Muscle layer of duodenum (tissue), 2 donors: ENCODE data around the gene SERPINB8.
A peak's percentile ranks its signal among the peaks of the same experiment; 100 is the strongest.
"Not testable (repeated sequence)": the region's sequence is repeated elsewhere in the genome, so short reads cannot be mapped to it uniquely, and the experiment has no call there.

Experiments
- H3K27ac ChIP-seq: one replicate; pipeline ENCODE4 v1.7.0; 2013; ENCODE audit warnings: mild to moderate bottlenecking, low read length
- H3K27me3 ChIP-seq: one replicate; pipeline ENCODE4 v1.7.0; 2013; ENCODE audit warnings: low read depth, mild to moderate bottlenecking, control low read depth, low read length
- H3K36me3 ChIP-seq, 2 donors: one replicate each; pipeline ENCODE4 v1.7.0; 2013; ENCODE audit warnings: low read length in 2 of 2, control low read depth in 1 of 2, mild to moderate bottlenecking in 1 of 2; ENCODE audit not compliant: insufficient read depth in 2 of 2, control insufficient read depth in 1 of 2
- H3K4me1 ChIP-seq, 2 donors: one replicate each; pipeline ENCODE4 v1.7.0; 2013; ENCODE audit warnings: low read length in 2 of 2, mild to moderate bottlenecking in 2 of 2, control low read depth in 1 of 2, moderate library complexity in 1 of 2; ENCODE audit not compliant: insufficient read depth in 2 of 2, control insufficient read depth in 1 of 2
- H3K4me3 ChIP-seq, 2 donors: one replicate each; pipeline ENCODE4 v1.7.0; 2013; ENCODE audit warnings: low read length in 2 of 2, low read depth in 1 of 2, mild to moderate bottlenecking in 1 of 2
- H3K9me3 ChIP-seq, 2 donors: one replicate each; pipeline ENCODE4 v1.7.0; 2013; ENCODE audit warnings: low read length in 2 of 2, control low read depth in 1 of 2, mild to moderate bottlenecking in 1 of 2; ENCODE audit not compliant: control insufficient read depth in 1 of 2
- donor health status: healthy.

Gene SERPINB8, protein sequence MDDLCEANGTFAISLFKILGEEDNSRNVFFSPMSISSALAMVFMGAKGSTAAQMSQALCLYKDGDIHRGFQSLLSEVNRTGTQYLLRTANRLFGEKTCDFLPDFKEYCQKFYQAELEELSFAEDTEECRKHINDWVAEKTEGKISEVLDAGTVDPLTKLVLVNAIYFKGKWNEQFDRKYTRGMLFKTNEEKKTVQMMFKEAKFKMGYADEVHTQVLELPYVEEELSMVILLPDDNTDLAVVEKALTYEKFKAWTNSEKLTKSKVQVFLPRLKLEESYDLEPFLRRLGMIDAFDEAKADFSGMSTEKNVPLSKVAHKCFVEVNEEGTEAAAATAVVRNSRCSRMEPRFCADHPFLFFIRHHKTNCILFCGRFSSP

DNA sequence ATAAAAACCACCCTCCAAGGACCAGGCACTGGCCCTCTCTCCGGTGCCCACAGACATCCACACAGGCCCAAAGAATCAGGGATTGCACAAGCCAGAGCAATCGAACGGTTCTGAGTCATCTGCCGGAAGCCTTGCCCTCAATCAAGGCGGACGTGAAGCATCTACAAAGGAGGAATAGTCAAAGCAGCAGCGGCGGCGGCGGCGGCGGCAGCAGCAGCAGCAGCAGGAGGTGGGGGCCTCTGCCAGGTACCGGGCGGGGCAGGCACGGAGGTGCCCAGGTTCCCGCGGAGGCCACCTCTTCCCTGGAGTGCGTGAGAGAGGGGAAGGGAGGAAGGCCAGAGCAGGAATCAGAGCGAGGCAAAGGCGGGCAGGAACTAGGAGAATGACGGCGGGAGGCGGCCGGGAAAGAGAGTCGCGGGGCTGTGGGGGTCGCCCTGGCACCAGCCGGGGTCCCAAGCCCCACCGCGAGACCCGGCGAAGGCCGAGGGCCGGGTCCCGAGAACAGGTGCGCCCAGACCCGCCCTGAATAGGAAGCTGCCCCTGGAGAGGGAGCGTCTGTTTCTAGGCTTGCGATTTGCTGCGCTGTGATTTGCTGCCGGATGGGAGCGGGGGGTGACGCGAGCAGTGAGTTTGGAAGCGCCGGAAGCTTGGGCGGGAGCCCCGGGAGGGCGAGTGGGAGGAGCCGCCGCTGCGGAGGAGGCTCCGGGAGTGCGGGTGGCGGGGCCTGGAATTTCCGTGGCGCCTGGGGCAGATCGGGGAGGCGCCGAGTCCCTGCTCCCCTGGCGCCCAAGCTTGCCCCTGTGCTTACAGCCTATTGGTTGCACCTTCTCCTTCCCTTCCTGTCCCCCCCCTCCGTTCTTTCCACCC lies at the start of gene SERPINB8:
Gene SERPINB8 (plus strand): TSS at position 140 of the 867 bp plus-strand sequence. CDS start 8,228 bp downstream, outside the sequence.
- Histone ChIP-seq H3K9me3 (no peaks in the 10 kb centered on the region), H3K36me3 (no peaks in the 10 kb centered on the region), H3K27ac (peak within 1 kb of the TSS; percentile 78), H3K4me1 (peaks cover 4 to 8% of the 10 kb centered on the region in 2 donors), H3K4me3 (peak within 1 kb of the TSS; percentile 60 to 67), H3K27me3 (no peaks in the 10 kb centered on the region)

DNA sequence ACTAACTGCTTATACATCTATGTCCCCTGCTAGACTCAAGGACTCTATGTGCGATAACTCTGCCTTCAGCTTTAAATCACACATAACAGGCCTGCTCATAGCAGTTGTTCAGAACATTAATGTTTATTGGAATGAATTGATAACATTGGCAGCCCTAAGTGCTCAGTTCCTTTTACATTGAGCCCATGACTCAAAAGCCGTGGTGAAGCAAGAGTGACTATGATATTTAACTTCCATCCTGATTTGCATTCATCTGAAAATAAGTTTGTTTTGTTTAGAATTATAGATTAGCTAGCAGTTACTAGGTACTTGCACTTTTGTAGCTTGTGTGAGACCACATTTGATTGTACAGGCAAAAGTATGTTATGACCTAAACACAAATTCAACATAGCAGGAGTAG lies 47.8 kb upstream of the SERPINB8 start:
- Histone ChIP-seq H3K27me3 (no peaks in the 10 kb centered on the region), H3K4me3 (no peak overlapping the region), H3K36me3 (no peaks in the 10 kb centered on the region), H3K4me1 (no peaks in the 10 kb centered on the region), H3K9me3 (no peaks in the 10 kb centered on the region), H3K27ac (no peak overlapping the region)

DNA sequence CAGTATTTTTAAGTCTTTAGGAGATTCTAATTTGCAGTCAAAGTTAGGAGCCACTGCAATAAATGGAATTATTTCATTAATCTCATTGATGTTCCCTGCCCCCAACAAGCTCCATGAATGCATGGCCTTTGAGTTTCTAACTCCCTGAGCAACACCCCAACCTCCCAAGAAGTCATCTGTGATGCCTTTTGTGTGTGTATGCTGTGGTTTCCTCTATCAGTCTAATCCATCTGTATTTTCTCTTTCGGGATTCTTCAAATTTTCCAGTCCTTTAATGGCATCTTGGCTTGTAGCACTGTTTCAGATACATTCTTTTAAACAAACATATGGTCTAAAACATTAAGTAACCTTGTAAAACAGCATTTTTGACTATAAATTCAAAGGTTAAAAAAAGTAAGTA lies 45.3 kb upstream of the SERPINB8 start:
- H3K4me1 ChIP-seq = no peaks in the 10 kb centered on the region
- H3K9me3 ChIP-seq = no peaks in the 10 kb centered on the region
- H3K27me3 ChIP-seq = no peaks in the 10 kb centered on the region
- H3K36me3 ChIP-seq = no peaks in the 10 kb centered on the region
- H3K27ac ChIP-seq = no peak overlapping the region
- no peak overlapping the region for H3K4me3 ChIP-seq

DNA sequence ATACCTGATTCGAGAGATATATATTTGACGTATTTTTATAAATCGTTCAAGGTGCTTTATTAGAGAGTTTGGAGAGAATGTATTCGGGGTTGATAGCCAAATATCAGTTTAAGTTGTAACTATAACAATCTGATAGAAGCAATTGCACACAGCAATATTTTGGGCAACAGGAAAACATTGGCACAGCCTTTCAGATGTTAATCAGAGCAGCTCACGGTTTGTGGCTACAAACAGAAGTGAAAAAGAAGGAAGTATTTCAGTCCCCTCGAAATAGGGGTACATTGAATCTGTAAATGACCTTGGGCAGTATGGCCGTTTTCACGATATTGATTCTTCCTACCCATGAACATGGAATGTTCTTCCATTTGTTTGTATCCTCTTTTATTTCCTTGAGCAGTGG lies 41.5 kb upstream of the SERPINB8 start:
- H3K27me3 ChIP-seq = no peaks in the 10 kb centered on the region
- no peak overlapping the region for H3K27ac ChIP-seq
- no peaks in the 10 kb centered on the region for H3K4me1 ChIP-seq
- H3K9me3 ChIP-seq = no peaks in the 10 kb centered on the region
- H3K36me3 ChIP-seq = no peaks in the 10 kb centered on the region
- no peak overlapping the region for H3K4me3 ChIP-seq

DNA sequence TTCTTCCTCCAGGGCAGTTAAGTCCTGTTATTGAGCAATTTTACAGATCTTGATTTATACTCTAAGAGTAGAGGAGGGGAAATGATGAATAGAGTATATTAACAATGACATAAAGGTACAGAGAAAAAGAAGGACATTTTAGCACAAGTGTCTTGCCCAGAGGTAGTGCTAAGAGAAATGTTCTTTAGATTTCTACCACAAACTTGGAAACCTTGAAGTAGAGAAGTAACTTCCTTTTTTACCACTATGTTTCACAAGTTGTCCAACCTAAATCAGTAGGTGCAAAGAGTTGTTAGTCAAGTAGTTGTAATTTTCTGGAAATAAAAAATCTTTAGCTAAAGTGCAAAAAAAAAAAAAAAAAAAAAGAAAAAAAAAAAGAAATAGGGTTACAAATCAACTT lies 40.5 kb upstream of the SERPINB8 start:
- H3K4me1 ChIP-seq, H3K27me3 ChIP-seq, H3K27ac ChIP-seq, H3K9me3 ChIP-seq, H3K4me3 ChIP-seq, H3K36me3 ChIP-seq: not testable (repeated sequence)

DNA sequence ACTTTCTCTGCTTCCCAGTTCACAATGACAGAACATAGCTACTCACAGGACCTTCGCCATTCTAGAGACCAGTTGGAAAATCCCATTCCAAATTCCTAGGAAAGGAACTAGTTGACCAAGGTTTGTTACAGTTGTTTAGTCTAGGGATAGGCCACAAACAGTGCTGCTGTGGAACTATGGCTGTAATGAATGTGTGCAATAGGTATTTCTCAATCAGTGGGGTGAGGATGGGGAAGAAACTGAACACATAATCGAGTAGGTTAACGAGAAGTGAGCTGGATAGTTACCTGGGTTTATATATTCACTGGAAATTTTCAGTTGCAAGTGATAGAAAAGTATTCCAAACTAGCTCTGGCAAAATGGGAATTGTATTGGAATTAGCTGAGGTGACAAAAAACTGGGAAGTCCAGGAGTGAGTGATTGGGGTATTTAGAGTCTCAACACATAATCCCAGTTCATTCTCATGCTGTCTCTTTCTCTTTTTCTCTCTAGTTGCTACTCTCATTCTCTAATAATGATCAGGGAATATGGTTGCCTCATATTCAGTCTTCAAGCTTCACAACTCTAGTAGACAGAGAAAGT lies 39.0 kb upstream of the SERPINB8 start:
- Histone ChIP-seq H3K4me3 (no peak overlapping the region), H3K27me3 (no peaks in the 10 kb centered on the region), H3K36me3 (no peaks in the 10 kb centered on the region), H3K4me1 (no peaks in the 10 kb centered on the region), H3K9me3 (no peaks in the 10 kb centered on the region), H3K27ac (no peak overlapping the region)

DNA sequence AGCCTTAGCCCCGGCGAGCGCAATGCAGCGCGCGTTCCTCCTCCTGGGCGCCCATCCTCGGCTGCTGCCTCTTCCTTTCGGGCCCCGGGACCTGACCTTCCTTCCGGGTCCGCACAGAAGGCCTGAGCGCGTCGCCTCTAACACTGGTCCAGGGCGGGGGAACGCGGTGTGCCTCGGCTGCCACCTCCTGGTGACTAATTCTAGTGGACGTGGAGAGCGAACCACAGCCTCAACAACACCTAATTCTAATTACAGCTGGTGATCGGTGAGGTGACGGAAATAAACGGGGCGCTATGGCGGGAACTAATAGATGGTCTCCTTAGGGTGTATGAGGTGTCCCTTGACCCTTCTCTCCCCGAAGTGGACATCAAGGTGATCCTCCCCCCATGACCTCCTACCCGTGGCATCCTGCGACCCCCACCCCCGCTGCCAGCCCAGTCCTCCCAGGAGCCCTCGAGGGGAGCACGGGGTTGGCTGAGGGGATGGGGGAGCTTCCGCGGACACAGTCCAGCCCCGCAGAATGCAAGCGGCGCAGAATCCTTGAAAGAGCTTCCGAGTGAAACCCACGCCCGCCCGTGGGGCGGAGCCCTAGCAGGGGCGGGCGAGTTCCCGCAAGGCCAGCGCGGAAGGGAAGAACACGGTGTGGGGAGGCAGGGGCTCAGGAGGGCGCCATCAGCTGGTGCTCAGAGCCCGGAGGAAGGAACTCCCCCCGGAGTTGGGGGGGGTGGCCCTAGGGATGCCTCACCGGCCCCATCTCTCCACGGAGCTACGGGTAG lies 33.5 kb upstream of the SERPINB8 start:
- peak overlapping the region; percentile 66 to 77 for H3K4me3 ChIP-seq
- peaks cover 0 to 10% of the 10 kb centered on the region in 2 donors for H3K4me1 ChIP-seq
- H3K27ac ChIP-seq = no peak overlapping the region
- no peaks in the 10 kb centered on the region for H3K27me3 ChIP-seq
- H3K9me3 ChIP-seq = no peaks in the 10 kb centered on the region
- no peaks in the 10 kb centered on the region for H3K36me3 ChIP-seq

DNA sequence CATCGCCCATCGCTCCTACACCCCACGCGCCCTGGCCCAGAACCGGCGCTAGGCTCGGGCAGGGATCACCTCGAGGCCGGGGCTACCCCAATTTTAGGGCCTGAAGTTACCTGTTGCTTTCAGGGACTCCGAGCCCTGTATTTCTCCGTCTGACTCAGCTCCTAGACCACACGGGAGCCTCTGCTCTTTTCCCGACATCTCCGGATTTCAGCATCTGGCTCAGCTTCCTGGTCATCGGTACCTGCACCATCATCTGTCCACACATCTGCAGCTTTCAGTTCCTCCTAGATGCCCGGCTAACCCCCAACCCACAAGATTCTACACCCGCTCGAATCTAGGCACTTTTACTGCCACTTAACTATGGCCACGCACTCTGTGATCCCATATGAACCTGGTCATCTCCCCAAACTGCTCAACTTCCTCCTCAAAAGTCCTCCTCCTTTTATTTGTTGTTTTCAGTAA lies 32.9 kb upstream of the SERPINB8 start:
- peak overlapping the region; percentile 66 to 77 for H3K4me3 ChIP-seq
- H3K36me3 ChIP-seq = no peaks in the 10 kb centered on the region
- H3K27ac ChIP-seq = no peak overlapping the region
- H3K9me3 ChIP-seq = no peaks in the 10 kb centered on the region
- H3K4me1 ChIP-seq = peaks cover 0 to 10% of the 10 kb centered on the region in 2 donors
- no peaks in the 10 kb centered on the region for H3K27me3 ChIP-seq

DNA sequence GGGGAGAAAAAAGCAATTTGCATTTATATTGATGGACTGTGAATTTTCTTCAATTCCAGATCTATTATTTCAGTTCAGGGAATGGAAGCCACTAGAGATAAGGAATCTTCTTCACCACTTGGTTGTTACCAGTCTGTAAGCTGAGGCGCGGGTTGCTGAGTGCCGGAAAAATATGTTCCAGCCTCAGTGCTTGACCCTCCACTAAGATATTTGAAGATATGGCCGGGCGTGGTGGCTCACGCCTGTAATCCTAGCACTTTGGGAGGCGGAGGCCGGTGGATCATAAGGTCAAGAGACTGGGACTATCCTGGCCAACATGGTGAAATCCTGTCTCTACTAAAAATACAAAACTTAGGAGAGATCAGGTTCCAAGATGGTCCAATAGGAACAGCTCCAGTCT lies 29.9 kb upstream of the SERPINB8 start:
- Histone ChIP-seq H3K4me1 (peaks cover 0 to 10% of the 10 kb centered on the region in 2 donors), H3K27me3 (no peaks in the 10 kb centered on the region), H3K27ac (no peak overlapping the region), H3K9me3 (no peaks in the 10 kb centered on the region), H3K36me3 (no peaks in the 10 kb centered on the region), H3K4me3 (no peak overlapping the region)

DNA sequence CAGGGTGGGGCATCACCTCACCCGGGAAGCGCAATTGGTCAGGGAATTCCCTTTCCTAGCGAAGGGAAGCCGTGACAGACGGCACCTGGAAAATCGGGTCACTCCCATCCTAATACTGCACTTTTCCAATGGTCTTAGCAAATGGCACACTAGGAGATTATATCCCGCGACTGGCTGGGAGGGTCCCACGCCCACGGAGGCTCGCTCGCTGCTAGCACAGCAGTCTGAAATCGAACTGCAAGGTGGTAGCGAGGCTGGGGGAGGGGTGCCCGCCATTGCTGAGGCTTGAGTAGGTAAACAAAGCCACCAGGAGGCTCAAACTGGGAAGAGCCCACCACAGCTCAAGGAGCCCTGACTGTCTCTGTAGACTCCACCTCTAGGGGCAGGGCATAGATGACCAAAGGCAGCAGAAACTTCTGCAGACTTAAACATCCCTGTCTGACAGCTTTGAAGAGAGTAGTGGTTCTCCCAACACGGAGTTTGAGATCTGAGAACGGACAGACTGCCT lies 29.3 kb upstream of the SERPINB8 start:
- H3K27me3 ChIP-seq, H3K27ac ChIP-seq, H3K9me3 ChIP-seq, H3K4me3 ChIP-seq, H3K36me3 ChIP-seq: not testable (repeated sequence)
- peaks cover 0 to 10% of the 10 kb centered on the region in 2 donors for H3K4me1 ChIP-seq
